ENCODE results near the gene FOCAD.
A peak's percentile ranks its signal among the peaks of the same experiment; 100 is the strongest.

FOCAD gene

GRCh38 chr9:20804489-20805250 is 120.6 kb downstream of the FOCAD start:
- DNase-seq (ENCODE audit: low spot score): no peak

- DNase-seq (ENCODE audit: low spot score): no peak
These were observed 121.7 kb downstream of the FOCAD start for GRCh38 chr9:20805766-20806165.

- DNase-seq (ENCODE audit: low spot score): no peak
These were observed 123.9 kb downstream of the FOCAD start for GRCh38 chr9:20808002-20808401.

DNA sequence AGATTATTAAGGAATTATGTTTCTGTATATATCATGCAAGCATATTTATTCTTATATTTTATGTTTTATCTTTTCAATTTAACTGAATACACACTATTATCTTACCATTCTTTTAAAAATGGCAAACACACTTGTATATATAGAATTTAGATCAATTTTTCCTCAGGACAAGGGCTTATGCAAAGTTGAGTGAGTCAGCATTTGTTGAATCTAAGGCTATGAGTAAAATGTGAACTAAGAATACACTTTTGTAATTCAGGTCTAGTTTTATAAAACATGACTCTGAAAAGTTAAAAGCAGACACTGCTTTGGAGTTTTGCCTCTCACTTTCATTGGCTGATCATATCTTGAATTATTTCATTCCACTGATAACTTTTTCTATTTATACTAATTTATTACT is 127.8 kb downstream of the FOCAD start:
- no peak for DNase-seq (ENCODE audit: low spot score)

GRCh38 chr9:20815923-20816703 is 132.1 kb downstream of the FOCAD start:
- no peak for DNase-seq (ENCODE audit: low spot score)

GRCh38 chr9:20823051-20823450 is 139.0 kb downstream of the FOCAD start:
- no peak for DNase-seq (ENCODE audit: low spot score)

GRCh38 chr9:20831028-20831427 is 147.0 kb downstream of the FOCAD start:
- no peak for DNase-seq (ENCODE audit: low spot score)

GRCh38 chr9:20832775-20833174 is 148.7 kb downstream of the FOCAD start:
- DNase-seq (ENCODE audit: low spot score): no peak

GRCh38 chr9:20835377-20836286 is 151.6 kb downstream of the FOCAD start:
- DNase-seq (ENCODE audit: low spot score): peak; percentile 8

GRCh38 chr9:20837166-20837565 is 153.1 kb downstream of the FOCAD start:
- no peak for DNase-seq (ENCODE audit: low spot score)

- DNase-seq (ENCODE audit: low spot score): no peak
These were observed 154.2 kb downstream of the FOCAD start for GRCh38 chr9:20838218-20838617.

GRCh38 chr9:20844916-20845315 is 160.9 kb downstream of the FOCAD start:
- DNase-seq (ENCODE audit: low spot score): no peak

DNA sequence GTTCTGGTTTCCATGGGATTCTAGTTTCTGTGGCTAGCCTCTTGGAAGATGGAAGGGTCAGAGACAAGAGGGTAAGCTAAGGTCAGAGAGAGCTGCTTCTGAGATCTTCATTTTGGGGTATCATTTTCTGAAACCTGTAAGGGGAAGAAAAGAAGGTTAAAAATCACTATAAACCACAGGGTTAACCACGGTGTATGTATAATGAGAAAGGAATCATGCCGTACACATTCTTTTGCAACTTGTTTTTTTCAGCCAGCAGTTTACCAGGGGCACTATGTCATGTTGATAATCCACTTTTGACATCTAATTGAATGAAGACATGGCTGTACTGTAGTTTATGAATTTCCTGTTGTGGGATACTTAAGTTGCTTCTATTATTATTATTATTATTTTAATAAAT is 164.4 kb downstream of the FOCAD start:
- DNase-seq (ENCODE audit: low spot score): no peak

- DNase-seq (ENCODE audit: low spot score): no peak
These were observed 169.8 kb downstream of the FOCAD start for GRCh38 chr9:20853866-20854265.

DNA sequence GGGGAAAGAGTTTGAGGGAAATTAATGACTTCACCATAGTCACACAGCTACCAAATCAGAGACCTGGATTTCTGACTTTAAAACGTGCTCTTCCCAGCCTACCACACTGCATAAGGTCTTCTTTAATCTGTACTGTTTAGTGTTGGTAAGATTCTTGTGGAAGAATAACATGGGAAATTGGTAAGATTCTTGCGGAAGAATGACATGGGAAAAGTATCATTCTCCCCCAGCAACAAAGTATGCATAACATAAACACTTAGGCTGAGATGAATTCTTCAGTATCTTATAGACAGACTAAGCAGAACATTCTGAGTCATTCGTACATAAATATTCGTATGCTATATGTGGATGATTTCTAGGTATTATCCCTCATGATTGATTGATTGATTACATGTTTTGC is 170.4 kb downstream of the FOCAD start:
- no peak for DNase-seq (ENCODE audit: low spot score)

GRCh38 chr9:20863945-20864344 is 179.9 kb downstream of the FOCAD start:
- no peak for DNase-seq (ENCODE audit: low spot score)

GRCh38 chr9:20865347-20865746 is 181.3 kb downstream of the FOCAD start:
- DNase-seq (ENCODE audit: low spot score): no peak

GRCh38 chr9:20870115-20870514 is 186.1 kb downstream of the FOCAD start:
- no peak for DNase-seq (ENCODE audit: low spot score)

DNA sequence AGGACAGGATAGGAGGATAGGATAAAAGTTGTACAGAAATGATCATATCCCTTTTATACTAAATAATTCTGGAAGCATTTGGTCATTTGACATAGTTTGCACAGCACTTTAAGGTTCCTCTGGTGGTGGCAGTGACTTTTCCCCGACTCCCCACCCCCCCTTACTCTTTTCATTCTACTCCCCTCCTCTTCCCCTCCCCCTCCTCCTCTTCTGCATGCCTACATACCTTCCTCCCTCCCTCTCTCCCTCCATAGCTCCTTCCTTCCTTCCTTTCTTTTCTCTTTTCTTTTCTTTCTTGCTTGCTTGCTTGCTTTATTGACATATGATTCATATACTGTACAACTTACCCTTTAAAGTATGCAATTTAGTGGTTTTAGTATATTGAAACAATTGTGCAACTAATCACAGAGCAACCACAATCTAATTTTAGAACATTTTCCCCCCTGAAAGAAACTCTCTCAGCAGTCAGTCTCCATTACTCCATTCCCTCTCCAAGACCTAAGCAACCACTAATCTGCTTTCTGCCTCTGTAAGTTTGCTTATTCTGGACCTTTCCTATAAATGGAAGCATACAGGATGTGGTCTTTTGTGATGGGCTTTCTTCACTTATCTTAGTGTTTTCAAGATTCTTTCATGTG is 188.4 kb downstream of the FOCAD start:
- peak; percentile 29 for DNase-seq (ENCODE audit: low spot score)

DNA sequence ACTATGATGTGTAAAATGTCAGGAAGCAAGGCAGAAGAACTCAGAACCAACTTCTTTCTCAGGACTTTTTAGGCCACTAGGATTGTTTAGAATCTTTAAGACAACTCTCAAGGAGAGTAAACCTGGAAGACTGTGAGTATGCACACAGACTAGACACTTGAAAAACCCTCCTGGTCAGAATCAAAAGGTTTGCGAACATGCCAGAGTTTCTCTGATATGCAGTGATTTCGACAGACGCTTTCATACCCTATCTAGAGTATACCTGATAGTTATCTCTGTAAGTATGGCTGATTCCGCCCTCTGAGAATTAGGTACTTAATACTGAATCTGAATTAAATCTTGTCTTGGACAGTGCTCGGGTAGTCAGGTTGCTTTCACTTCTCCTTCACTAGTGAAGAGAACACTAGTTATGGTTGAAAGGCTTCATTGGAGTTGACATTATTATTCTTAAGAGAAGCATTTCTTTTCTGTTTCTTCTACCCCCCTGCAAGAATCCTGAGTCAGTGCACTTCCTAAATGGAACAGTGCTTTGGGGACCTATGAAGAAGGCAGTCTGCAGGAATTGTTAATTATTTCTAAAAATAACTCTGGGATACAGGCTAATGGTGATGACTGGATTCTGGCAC is 189.3 kb downstream of the FOCAD start:
- no peak for DNase-seq (ENCODE audit: low spot score)

DNA sequence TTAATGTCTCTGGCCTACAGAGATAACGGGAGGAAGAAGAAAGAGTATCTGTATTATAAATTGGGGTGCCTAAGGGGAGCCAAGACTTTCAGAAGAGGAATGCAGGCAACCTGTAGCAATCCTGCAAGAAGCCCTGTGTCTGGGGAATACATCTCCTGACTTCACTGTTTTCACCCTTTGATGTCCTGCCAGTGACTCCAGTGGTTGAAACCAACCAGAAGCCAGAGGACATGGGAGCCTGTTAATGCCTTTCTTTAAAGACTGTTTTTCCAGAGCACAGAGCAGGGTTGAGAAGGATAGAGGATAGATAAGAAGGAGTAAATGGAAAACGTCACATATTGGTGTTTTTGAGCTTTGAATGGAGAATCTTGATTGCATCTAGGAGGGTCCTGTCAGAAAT is 196.2 kb downstream of the FOCAD start:
- DNase-seq (ENCODE audit: low spot score): no peak

- no peak for DNase-seq (ENCODE audit: low spot score)
These were observed 196.6 kb downstream of the FOCAD start for GRCh38 chr9:20880675-20881074.
